ENCODE data around the gene NIPBL. TPM values are rescaled to one million over a fixed set of nuclear protein-coding genes. Genes with fewer than 3 reads are reported as not detected.
"Not testable (repeated sequence)": the region's sequence is repeated elsewhere in the genome, so short reads cannot be mapped to it uniquely, and the experiment has no call there.

NIPBL gene
- total and polyA plus RNA-seq, 7 experiments from 2014 or later = 28.2 to 123 (median 110) TPM

GRCh38 chr5:37082977-37083376, 206.4 kb downstream of the NIPBL start:
- H3K4me3 ChIP-seq (ENCODE audit: low read length); CTCF ChIA-PET; H3K4me1 ChIP-seq (ENCODE audit: control insufficient read depth in 2 of 2, insufficient read depth in 2 of 2, low read length in 2 of 2); ATAC-seq; H3K27ac Mint-ChIP-seq; intact Hi-C loops (cut with micrococcal nuclease); H3K4me3 Mint-ChIP-seq; POLR2A ChIA-PET; H3K36me3 ChIP-seq (ENCODE audit: control insufficient read depth in 2 of 3, insufficient read depth in 3 of 3, low read length in 3 of 3); H3K9me3 ChIP-seq (ENCODE audit: control insufficient read depth in 2 of 3, low read length in 3 of 3); DNase-seq; H3K4me1 Mint-ChIP-seq; H3K27ac ChIP-seq (ENCODE audit: low read depth, low read length); H3K27me3 ChIP-seq (ENCODE audit: control insufficient read depth in 2 of 2, insufficient read depth in 2 of 2, low read length in 2 of 2); H3K27me3 Mint-ChIP-seq: not testable (repeated sequence)
- Mint-ChIP-seq H3K36me3 (peaks cover 0 to 70% (median 31%) of the 10 kb centered on the region in 5 donors), H3K9me3 (peaks cover 0 to 12% (median 0%) of the 10 kb centered on the region in 11 donors)

GRCh38 chr5:37086026-37086425, 209.5 kb downstream of the NIPBL start:
- intact Hi-C loops (cut with micrococcal nuclease); CTCF ChIA-PET: not testable (repeated sequence)

GRCh38 chr5:37086466-37087173, 210.1 kb downstream of the NIPBL start:
- CTCF ChIA-PET = no interaction called here

More at GRCh38 chr5:37086026-37086425, 209.5 kb downstream of the NIPBL start:
- Mint-ChIP-seq H3K9me3 (peaks cover 0 to 11% (median 2%) of the 10 kb centered on the region in 11 donors), H3K36me3 (peaks cover 0 to 59% (median 16%) of the 10 kb centered on the region in 5 donors)
- H3K36me3 ChIP-seq (ENCODE audit: control insufficient read depth in 2 of 3, insufficient read depth in 3 of 3, low read length in 3 of 3); POLR2A ChIA-PET; ATAC-seq; H3K4me3 ChIP-seq (ENCODE audit: low read length); H3K4me3 Mint-ChIP-seq; H3K27ac Mint-ChIP-seq; H3K9me3 ChIP-seq (ENCODE audit: control insufficient read depth in 2 of 3, low read length in 3 of 3); H3K27me3 Mint-ChIP-seq; H3K27ac ChIP-seq (ENCODE audit: low read depth, low read length); H3K27me3 ChIP-seq (ENCODE audit: control insufficient read depth in 2 of 2, insufficient read depth in 2 of 2, low read length in 2 of 2); H3K4me1 ChIP-seq (ENCODE audit: control insufficient read depth in 2 of 2, insufficient read depth in 2 of 2, low read length in 2 of 2); DNase-seq; H3K4me1 Mint-ChIP-seq: not testable (repeated sequence)

GRCh38 chr5:37088009-37088408, 211.4 kb downstream of the NIPBL start:
- POLR2A ChIA-PET = no interaction called here
- DNase-seq (no peak), ATAC-seq (no peak)
- Mint-ChIP-seq H3K9me3 (peaks cover 0 to 13% (median 0%) of the 10 kb centered on the region in 11 donors), H3K4me3 (no peak overlapping the region), H3K4me1 (peaks cover 0 to 6% (median 0%) of the 10 kb centered on the region in 7 donors), H3K36me3 (peaks cover 0 to 54% (median 18%) of the 10 kb centered on the region in 5 donors), H3K27me3 (no peaks in the 10 kb centered on the region), H3K27ac (no peak overlapping the region)
- H3K9me3 ChIP-seq (ENCODE audit: control insufficient read depth in 2 of 3, low read length in 3 of 3) = no peaks in the 10 kb centered on the region
- H3K4me1 ChIP-seq (ENCODE audit: control insufficient read depth in 2 of 2, insufficient read depth in 2 of 2, low read length in 2 of 2) = no peaks in the 10 kb centered on the region
- no peak overlapping the region for H3K4me3 ChIP-seq (ENCODE audit: low read length)
- intact Hi-C loops (cut with micrococcal nuclease) = no loop called here
- peaks cover 0 to 3% (median 0%) of the 10 kb centered on the region in 3 experiments for H3K36me3 ChIP-seq (ENCODE audit: control insufficient read depth in 2 of 3, insufficient read depth in 3 of 3, low read length in 3 of 3)
- H3K27ac ChIP-seq (ENCODE audit: low read depth, low read length) = no peak overlapping the region
- CTCF ChIA-PET = no interaction called here
- H3K27me3 ChIP-seq (ENCODE audit: control insufficient read depth in 2 of 2, insufficient read depth in 2 of 2, low read length in 2 of 2) = no peaks in the 10 kb centered on the region

More at GRCh38 chr5:37086466-37087173, 210.1 kb downstream of the NIPBL start:
- no peak overlapping the region for H3K4me3 Mint-ChIP-seq
- peaks cover 0 to 11% (median 2%) of the 10 kb centered on the region in 11 donors for H3K9me3 Mint-ChIP-seq
- no peak overlapping the region for H3K27ac Mint-ChIP-seq
- Histone ChIP-seq H3K36me3 (ENCODE audit: control insufficient read depth in 2 of 3, insufficient read depth in 3 of 3, low read length in 3 of 3) (peaks cover 0 to under 1% (median 0%) of the 10 kb centered on the region in 3 experiments), H3K27ac (ENCODE audit: low read depth, low read length) (no peak overlapping the region), H3K27me3 (ENCODE audit: control insufficient read depth in 2 of 2, insufficient read depth in 2 of 2, low read length in 2 of 2) (no peaks in the 10 kb centered on the region), H3K4me3 (ENCODE audit: low read length) (no peak overlapping the region), H3K4me1 (ENCODE audit: control insufficient read depth in 2 of 2, insufficient read depth in 2 of 2, low read length in 2 of 2) (no peaks in the 10 kb centered on the region), H3K9me3 (ENCODE audit: control insufficient read depth in 2 of 3, low read length in 3 of 3) (no peaks in the 10 kb centered on the region)
- peaks cover 0 to 6% (median 0%) of the 10 kb centered on the region in 7 donors for H3K4me1 Mint-ChIP-seq
- ATAC-seq = no peak
- no peaks in the 10 kb centered on the region for H3K27me3 Mint-ChIP-seq
- no peak for DNase-seq
- intact Hi-C loops (cut with micrococcal nuclease) = no loop called here
- POLR2A ChIA-PET = no interaction called here
- H3K36me3 Mint-ChIP-seq = peaks cover 0 to 59% (median 16%) of the 10 kb centered on the region in 5 donors

GRCh38 chr5:37090123-37090726, 213.7 kb downstream of the NIPBL start:
- no peaks in the 10 kb centered on the region for H3K9me3 ChIP-seq (ENCODE audit: control insufficient read depth in 2 of 3, low read length in 3 of 3)
- H3K36me3 Mint-ChIP-seq = peaks cover 0 to 47% (median 25%) of the 10 kb centered on the region in 5 donors
- H3K4me1 ChIP-seq (ENCODE audit: control insufficient read depth in 2 of 2, insufficient read depth in 2 of 2, low read length in 2 of 2) = no peaks in the 10 kb centered on the region
- no peak overlapping the region for H3K27ac ChIP-seq (ENCODE audit: low read depth, low read length)
- peaks cover 0 to 3% (median 0%) of the 10 kb centered on the region in 3 experiments for H3K36me3 ChIP-seq (ENCODE audit: control insufficient read depth in 2 of 3, insufficient read depth in 3 of 3, low read length in 3 of 3)
- ATAC-seq (peak; percentile 20), DNase-seq (no peak)
- intact Hi-C loops (cut with micrococcal nuclease) = no loop called here
- H3K4me1 Mint-ChIP-seq = peaks cover 0 to 10% (median 0%) of the 10 kb centered on the region in 7 donors
- H3K27me3 Mint-ChIP-seq = no peaks in the 10 kb centered on the region
- POLR2A ChIA-PET = no interaction called here
- peaks cover 0 to 15% (median 1%) of the 10 kb centered on the region in 11 donors for H3K9me3 Mint-ChIP-seq
- no peak overlapping the region for H3K27ac Mint-ChIP-seq
- no peaks in the 10 kb centered on the region for H3K27me3 ChIP-seq (ENCODE audit: control insufficient read depth in 2 of 2, insufficient read depth in 2 of 2, low read length in 2 of 2)
- CTCF ChIA-PET = no interaction called here
- no peak overlapping the region for H3K4me3 ChIP-seq (ENCODE audit: low read length)
- no peak overlapping the region for H3K4me3 Mint-ChIP-seq

DNA sequence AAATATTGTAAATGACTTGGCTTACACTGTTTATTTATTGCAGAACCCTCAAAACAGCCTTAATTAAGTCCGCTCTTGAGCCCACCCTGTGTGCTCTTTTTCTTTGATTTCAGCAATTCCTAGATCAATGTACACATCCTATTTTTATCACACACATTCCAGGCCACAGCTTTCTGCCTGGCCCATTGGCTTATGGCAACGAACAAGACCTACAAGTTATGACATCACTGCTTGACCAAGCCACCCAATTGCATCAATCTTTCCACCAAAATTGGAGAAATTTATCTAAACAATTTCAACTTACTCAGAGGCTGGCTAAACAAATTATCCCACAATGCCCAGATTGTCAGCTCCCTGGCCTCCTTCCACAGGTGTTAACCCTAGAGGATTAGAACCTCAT, 214.2 kb downstream of the NIPBL start:
- POLR2A ChIA-PET = no interaction called here
- CTCF ChIA-PET = no interaction called here
- H3K27ac Mint-ChIP-seq = no peak overlapping the region
- no peaks in the 10 kb centered on the region for H3K27me3 Mint-ChIP-seq
- H3K4me3 ChIP-seq (ENCODE audit: low read length) = no peak overlapping the region
- H3K36me3 Mint-ChIP-seq = peaks cover 0 to 44% (median 23%) of the 10 kb centered on the region in 5 donors
- H3K9me3 ChIP-seq (ENCODE audit: control insufficient read depth in 2 of 3, low read length in 3 of 3) = no peaks in the 10 kb centered on the region
- no peaks in the 10 kb centered on the region for H3K27me3 ChIP-seq (ENCODE audit: control insufficient read depth in 2 of 2, insufficient read depth in 2 of 2, low read length in 2 of 2)
- intact Hi-C loops (cut with micrococcal nuclease) = no loop called here
- no peak for ATAC-seq
- H3K36me3 ChIP-seq (ENCODE audit: control insufficient read depth in 2 of 3, insufficient read depth in 3 of 3, low read length in 3 of 3) = peaks cover 0 to 3% (median 0%) of the 10 kb centered on the region in 3 experiments
- H3K27ac ChIP-seq (ENCODE audit: low read depth, low read length) = no peak overlapping the region
- no peaks in the 10 kb centered on the region for H3K4me1 ChIP-seq (ENCODE audit: control insufficient read depth in 2 of 2, insufficient read depth in 2 of 2, low read length in 2 of 2)
- H3K4me3 Mint-ChIP-seq = no peak overlapping the region
- peaks cover 0 to 15% (median 2%) of the 10 kb centered on the region in 11 donors for H3K9me3 Mint-ChIP-seq
- peaks cover 0 to 10% (median 0%) of the 10 kb centered on the region in 7 donors for H3K4me1 Mint-ChIP-seq
- DNase-seq = no peak

Data from naive thymus-derived CD4-positive, alpha-beta T cell (primary cell).